NCI-H128 (cell line): ENCODE results near the gene ENOX1.

Experiments
- DNase-seq: peaks from one replicate; lab custom pipeline; 2025; ENCODE audit not compliant: unreplicated experiment; lab: John Stamatoyannopoulos, UW

ENOX1 gene

GRCh38 chr13:43232144-43232872, 554.5 kb downstream of the ENOX1 start:
- DNase-seq = no peak

DNA sequence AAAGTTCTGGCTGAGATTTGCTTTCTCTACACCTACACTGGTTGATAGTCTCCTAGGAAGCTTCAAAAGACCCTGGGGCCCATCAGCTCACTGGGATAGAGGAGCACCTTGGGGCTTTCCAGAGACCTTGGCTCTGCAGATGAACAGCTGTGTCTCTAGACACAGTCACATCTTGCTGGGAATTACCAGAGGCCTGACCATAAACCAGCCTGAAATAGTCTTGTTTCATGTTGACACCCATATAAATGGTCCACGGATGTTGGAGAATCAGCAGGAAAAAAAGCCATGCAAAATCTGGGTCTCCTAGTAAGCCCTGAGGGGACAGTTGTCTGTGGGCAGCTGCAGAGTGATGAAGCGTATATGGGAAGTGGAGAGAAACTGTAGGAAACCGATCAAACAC, 555.8 kb downstream of the ENOX1 start:
- DNase-seq = no peak

GRCh38 chr13:43229506-43229905, 557.3 kb downstream of the ENOX1 start:
- no peak for DNase-seq

- no peak for DNase-seq
Observed at GRCh38 chr13:43227721-43228120, 559.1 kb downstream of the ENOX1 start.

GRCh38 chr13:43223216-43223615, 563.6 kb downstream of the ENOX1 start:
- no peak for DNase-seq

GRCh38 chr13:43222086-43222485, 564.7 kb downstream of the ENOX1 start:
- no peak for DNase-seq

DNA sequence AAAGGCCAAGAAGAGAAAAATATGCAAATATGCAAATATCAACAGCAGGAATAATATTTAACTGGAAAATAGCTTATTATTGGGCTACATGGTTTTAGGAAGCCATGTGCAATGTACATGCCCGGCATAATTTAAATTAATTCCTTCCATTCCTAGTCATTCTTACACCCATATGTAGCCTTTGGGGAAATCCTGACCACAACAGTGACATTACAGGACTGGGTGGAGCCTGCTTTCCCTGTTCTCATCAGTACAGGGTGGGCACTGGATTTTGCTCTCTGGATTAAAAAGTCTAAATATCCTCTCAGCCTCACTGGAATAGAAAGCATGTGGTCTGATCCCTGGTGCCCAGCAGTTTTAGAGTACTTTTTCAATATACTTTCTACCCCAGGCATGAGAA, 565.2 kb downstream of the ENOX1 start:
- no peak for DNase-seq

DNA sequence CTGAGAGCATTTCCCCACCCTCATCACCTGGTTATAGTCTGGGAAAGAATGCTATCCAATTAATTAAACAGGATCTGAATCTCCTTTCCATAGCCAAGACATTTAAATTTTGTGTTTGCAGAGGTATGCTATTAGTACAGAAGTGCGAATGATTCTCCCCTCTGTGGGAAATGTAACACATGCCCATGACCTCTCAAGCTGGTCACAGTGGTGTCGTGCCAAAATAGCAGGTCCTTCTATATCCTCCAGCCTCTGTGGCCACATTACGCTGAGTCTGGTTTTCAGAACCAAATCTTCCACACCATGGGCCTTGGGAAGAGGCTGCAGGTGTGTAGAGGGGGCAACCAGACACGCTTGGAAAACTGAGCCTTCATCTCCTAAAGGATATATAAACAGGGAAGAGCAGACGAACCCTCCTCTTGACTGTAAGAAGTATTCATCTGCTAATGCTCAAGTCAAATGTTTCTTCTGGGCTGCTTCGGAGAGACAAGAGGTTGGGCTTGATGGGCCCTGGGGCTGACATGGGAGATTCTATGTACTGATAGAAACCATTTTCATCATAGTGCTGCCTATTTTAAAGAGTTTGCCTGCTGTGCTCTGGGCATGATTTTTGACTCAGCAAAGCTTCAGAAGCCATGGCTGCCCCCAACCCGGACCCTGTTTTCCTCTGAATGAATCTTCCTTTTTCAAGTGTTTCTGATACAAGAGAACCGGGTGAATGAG, 565.7 kb downstream of the ENOX1 start:
- no peak for DNase-seq

- no peak for DNase-seq
Observed at GRCh38 chr13:43214124-43214523, 572.6 kb downstream of the ENOX1 start.

DNA sequence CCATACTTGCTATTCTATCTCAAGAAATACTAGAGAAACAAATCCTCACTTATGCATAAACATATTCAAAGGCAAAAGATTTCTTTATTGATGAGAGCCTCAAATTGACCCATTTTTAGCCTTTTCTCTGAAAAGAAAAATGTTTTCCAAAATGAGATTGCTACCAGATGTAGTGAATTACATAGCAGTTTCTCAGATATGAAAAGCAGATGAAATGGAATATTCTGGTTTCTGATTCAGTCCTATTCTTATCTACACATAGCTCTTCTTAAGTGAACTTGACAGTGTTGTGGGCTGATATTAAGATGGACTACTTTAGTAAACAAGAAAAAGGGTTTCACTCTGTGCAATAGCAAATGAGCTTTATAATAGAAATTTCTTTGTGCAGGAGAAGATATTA, 579.9 kb downstream of the ENOX1 start:
- DNase-seq = no peak

- no peak for DNase-seq
Observed at GRCh38 chr13:43205416-43205815, 581.4 kb downstream of the ENOX1 start.

GRCh38 chr13:43204591-43204990, 582.2 kb downstream of the ENOX1 start:
- DNase-seq = no peak

GRCh38 chr13:43203781-43204180, 583.0 kb downstream of the ENOX1 start:
- DNase-seq = no peak

DNA sequence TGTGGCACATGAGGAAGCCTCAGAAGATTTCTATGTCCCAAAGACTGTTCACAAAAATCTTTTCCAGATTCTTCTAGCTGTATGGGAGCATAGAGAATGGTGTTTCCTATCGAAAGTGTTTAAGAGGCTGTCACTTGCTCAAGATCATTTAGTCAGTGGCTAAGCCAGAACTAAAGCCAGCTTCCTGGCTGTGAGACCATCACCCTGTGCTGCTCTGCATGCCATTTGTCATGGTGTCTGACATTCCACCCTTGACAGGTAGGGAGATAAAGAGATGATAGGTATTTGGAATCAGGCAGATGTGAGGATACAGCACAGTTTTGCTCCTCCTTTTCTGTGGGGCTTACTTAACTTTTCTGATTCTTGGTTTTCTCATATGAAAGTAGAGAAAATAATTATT, 586.0 kb downstream of the ENOX1 start:
- no peak for DNase-seq

GRCh38 chr13:43200307-43200706, 586.5 kb downstream of the ENOX1 start:
- DNase-seq = no peak

GRCh38 chr13:43196750-43197370, 589.9 kb downstream of the ENOX1 start:
- DNase-seq = no peak

DNA sequence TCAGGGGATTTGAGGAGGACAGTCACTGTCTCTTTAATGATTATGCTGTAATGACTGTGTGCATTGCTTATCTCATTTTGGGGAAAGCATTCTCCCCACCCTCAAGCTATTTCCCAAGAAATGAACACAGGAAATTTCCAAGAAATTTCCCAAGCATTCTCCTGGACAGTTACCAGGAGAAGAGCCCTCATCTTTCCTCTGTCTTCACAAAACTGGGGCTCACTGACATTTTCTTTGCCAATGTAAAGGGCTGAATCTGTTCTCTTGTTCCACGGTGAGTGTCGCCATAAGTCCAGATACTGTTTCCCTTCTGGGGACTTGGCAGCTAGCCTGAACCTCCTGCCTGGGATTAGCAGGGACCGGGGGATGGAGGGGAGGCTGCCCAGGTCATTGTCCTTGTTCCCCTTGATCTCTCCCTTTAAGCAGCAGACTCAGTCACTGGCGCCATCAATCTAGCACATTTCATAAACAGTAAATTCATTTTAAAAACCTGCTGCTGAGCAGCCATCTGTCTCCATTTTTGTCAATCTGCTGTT, 590.6 kb downstream of the ENOX1 start:
- no peak for DNase-seq

GRCh38 chr13:43195551-43195950, 591.2 kb downstream of the ENOX1 start:
- no peak for DNase-seq

- DNase-seq = no peak
Observed at GRCh38 chr13:43195112-43195511, 591.7 kb downstream of the ENOX1 start.

- DNase-seq = no peak
Observed at GRCh38 chr13:43193789-43194420, 592.9 kb downstream of the ENOX1 start.

DNA sequence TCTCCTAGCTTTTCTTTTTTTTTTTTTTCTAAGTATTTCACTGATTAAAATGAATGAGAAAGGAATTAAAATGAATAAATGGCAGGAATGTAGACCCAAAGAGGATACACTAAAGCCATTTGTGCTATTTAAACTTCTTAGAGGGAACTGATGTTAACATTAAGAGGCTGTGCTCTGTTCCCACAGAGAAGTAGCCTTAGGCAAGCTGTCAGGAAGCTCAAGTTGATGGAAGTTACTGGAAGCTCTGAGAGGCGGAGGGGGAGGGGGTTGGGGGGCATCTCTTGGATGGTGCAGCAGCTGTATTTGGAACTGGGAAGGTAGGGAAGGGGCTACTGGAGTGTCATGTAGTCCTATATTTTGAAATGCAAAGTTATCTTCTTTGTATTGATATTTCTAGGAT, 595.2 kb downstream of the ENOX1 start:
- DNase-seq = no peak

- DNase-seq = no peak
Observed at GRCh38 chr13:43185226-43185625, 601.5 kb downstream of the ENOX1 start.
